HL-60 (cell line): ENCODE measurements around the gene LUZP4.

ENCODE experiments used
- DNase-seq, 2 experiments: peaks; one replicate each; pipeline ENCODE4 v3.0.0-alpha.2; 2010 to 2020; ENCODE audit warnings: low read depth in 1 of 2, low spot score in 1 of 2
- H3K27ac ChIP-seq: fragments of 250-450 bp; sonication (Bioruptor Pico); replicated peaks from 2 replicates; pipeline ENCODE4 v1.5.1; 2020; ENCODE audit warnings: mild to moderate bottlenecking, moderate library complexity
- H3K27me3 ChIP-seq: fragments of 250-450 bp; sonication (Bioruptor Pico); 2 replicates; pipeline ENCODE4 v1.5.1; 2021; ENCODE audit warnings: mild to moderate bottlenecking, moderate library complexity; ENCODE audit not compliant: insufficient read depth, poor library complexity, severe bottlenecking
- H3K4me3 ChIP-seq: replicated peaks from 2 replicates; pipeline ENCODE4 v1.5.1; 2011; ENCODE audit warnings: mild to moderate bottlenecking, control low read depth, low read length; ENCODE audit not compliant: insufficient read depth
- GABPA ChIP-seq: IDR thresholded peaks from 2 replicates; pipeline ENCODE4 v1.6.1; 2012; ENCODE audit warnings: low read depth
- POLR2AphosphoS5 ChIP-seq: IDR thresholded peaks from 2 replicates; pipeline ENCODE4 v1.6.1; 2012; ENCODE audit warnings: low read depth
- SPI1 ChIP-seq: IDR thresholded peaks from 2 replicates; pipeline ENCODE4 v1.6.1; 2012; ENCODE audit warnings: low read depth, mild to moderate bottlenecking, borderline replicate concordance
- TF ChIP-seq, protein P1 (sequence below): IDR thresholded peaks from 2 replicates; pipeline ENCODE4 v1.6.1; 2012; ENCODE audit warnings: low read depth; ENCODE audit not compliant: insufficient replicate concordance
- TF ChIP-seq, protein P2 (sequence below): IDR thresholded peaks from one replicate; pipeline ENCODE4 v1.5.1; 2011; ENCODE audit warnings: low read length, control low read depth, inconsistent platforms; ENCODE audit not compliant: insufficient read depth

The LUZP4 gene

DNA sequence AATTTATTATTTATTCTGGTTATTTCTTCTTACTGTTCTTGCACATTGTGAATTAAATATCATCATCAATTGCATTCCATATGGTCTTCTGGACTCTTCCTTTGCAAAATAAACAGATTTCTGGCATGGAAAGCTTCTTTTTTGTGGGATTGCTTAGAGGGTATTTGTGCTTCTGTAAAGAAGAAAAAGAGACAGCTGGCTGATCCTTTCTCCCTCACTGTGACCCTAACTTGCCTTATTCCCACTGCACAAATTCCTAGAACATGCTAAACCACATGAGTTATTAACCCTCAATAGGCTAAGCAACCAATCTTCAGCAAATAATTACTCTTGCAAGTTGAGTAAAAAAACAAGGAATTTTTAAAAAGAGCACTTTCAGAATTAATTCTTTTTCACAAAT lies 31.8 kb upstream of the LUZP4 start:
- DNase-seq, result no peak
- TF ChIP-seq SPI1, result no peak
- TF ChIP-seq, protein P1, sequence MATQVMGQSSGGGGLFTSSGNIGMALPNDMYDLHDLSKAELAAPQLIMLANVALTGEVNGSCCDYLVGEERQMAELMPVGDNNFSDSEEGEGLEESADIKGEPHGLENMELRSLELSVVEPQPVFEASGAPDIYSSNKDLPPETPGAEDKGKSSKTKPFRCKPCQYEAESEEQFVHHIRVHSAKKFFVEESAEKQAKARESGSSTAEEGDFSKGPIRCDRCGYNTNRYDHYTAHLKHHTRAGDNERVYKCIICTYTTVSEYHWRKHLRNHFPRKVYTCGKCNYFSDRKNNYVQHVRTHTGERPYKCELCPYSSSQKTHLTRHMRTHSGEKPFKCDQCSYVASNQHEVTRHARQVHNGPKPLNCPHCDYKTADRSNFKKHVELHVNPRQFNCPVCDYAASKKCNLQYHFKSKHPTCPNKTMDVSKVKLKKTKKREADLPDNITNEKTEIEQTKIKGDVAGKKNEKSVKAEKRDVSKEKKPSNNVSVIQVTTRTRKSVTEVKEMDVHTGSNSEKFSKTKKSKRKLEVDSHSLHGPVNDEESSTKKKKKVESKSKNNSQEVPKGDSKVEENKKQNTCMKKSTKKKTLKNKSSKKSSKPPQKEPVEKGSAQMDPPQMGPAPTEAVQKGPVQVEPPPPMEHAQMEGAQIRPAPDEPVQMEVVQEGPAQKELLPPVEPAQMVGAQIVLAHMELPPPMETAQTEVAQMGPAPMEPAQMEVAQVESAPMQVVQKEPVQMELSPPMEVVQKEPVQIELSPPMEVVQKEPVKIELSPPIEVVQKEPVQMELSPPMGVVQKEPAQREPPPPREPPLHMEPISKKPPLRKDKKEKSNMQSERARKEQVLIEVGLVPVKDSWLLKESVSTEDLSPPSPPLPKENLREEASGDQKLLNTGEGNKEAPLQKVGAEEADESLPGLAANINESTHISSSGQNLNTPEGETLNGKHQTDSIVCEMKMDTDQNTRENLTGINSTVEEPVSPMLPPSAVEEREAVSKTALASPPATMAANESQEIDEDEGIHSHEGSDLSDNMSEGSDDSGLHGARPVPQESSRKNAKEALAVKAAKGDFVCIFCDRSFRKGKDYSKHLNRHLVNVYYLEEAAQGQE, result no peak
- no peak for TF ChIP-seq GABPA
- TF ChIP-seq, protein P2, sequence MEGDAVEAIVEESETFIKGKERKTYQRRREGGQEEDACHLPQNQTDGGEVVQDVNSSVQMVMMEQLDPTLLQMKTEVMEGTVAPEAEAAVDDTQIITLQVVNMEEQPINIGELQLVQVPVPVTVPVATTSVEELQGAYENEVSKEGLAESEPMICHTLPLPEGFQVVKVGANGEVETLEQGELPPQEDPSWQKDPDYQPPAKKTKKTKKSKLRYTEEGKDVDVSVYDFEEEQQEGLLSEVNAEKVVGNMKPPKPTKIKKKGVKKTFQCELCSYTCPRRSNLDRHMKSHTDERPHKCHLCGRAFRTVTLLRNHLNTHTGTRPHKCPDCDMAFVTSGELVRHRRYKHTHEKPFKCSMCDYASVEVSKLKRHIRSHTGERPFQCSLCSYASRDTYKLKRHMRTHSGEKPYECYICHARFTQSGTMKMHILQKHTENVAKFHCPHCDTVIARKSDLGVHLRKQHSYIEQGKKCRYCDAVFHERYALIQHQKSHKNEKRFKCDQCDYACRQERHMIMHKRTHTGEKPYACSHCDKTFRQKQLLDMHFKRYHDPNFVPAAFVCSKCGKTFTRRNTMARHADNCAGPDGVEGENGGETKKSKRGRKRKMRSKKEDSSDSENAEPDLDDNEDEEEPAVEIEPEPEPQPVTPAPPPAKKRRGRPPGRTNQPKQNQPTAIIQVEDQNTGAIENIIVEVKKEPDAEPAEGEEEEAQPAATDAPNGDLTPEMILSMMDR, result no peak
- no peak for TF ChIP-seq POLR2AphosphoS5
- Histone ChIP-seq H3K4me3 (no peak overlapping the region), H3K27me3 (no peaks in the 10 kb centered on the region), H3K27ac (no peak overlapping the region)

DNA sequence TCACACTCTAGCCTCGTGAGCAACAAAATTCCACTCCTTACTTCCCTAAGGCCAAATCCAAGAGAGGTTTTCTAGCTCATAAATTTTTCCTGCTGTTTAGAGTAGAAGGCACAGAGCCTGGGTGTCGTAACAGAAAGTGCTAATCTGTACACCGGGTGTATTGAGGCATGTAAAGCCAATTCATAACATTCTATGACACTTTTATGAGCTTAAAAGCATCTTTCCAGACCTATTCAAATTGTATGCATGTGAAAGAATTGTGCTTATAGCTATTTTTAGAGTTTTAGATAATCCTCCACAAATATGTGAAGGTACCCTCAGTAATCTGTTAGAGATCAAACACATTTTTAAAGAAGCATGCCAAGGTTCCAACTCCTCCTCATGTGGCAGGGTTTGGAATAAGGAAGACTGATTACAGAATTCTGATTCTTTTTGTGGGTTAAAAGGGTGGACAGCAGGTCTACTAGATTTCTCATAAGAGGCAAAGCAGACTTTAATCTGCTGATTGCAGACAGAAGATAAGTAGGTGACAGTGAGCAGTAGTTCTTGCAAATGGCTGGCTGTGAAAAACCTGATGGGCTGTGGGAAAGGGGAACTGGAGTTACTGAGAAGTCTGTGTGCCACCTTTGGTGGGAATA lies 30.2 kb upstream of the LUZP4 start:
- no peaks in the 10 kb centered on the region for H3K27me3 ChIP-seq
- no peak for DNase-seq
- H3K27ac ChIP-seq, result no peak overlapping the region
- H3K4me3 ChIP-seq, result no peak overlapping the region
- no peak for TF ChIP-seq SPI1
- TF ChIP-seq GABPA, result no peak
- TF ChIP-seq, protein P2, result no peak
- TF ChIP-seq, protein P1, result no peak
- no peak for TF ChIP-seq POLR2AphosphoS5

DNA sequence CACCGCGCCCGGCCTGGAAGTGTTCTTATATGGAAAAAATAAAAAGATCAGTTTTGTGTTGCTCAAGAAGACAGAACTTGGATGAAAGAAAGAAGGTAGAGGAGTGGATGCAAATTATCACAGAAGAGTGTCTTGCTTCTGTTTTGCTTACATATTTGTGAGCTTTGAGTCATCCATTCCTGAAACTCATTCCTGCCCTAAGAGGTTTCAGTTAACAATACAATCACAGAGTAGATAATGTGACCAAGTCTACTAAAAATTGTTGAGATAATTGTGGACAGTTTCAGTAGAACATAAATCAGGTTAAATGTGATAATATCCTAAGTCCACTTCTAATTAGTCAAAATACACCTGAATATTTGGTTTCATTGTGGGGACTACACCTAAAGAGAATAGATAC lies 29.2 kb upstream of the LUZP4 start:
- H3K27ac ChIP-seq, result no peak overlapping the region
- no peak overlapping the region for H3K4me3 ChIP-seq
- no peak for DNase-seq
- TF ChIP-seq SPI1 (no peak), GABPA (no peak), POLR2AphosphoS5 (no peak)
- TF ChIP-seq, protein P1, result no peak
- TF ChIP-seq, protein P2, result no peak
- no peaks in the 10 kb centered on the region for H3K27me3 ChIP-seq
